ENCODE data around the gene ZNF488.

DNA sequence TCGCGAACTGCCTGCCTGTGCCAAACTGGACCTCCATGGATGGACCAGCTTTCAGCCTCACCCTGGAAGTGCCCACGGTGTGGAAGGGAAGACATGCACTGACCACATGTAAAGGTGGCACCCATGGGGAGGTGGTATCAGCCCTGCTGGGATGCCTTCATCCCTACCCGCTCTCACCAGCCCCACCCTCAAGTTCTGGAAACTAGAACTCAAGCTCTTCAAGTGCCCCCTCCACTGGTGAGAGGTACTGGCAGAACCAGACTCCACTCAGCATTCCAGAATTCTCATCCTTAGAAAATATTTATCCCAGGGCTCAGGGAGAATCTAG lies 5.9 kb downstream of the ZNF488 start:
- TF ChIP-seq POLR2A (IDR thresholded peaks at IDR 0.05) (no peak), EP300 (IDR thresholded peaks at IDR 0.05) (no peak), CTCF (IDR thresholded peaks at IDR 0.05) (no peak)

All from ovary (tissue), 3 donors.